ENCODE results near the gene CNTNAP5. TPM values are rescaled to one million over a fixed set of nuclear protein-coding genes. Genes with fewer than 3 reads are reported as not detected.

CNTNAP5 gene
- total RNA-seq, 2 experiments from 2014 or later: not detected

DNA sequence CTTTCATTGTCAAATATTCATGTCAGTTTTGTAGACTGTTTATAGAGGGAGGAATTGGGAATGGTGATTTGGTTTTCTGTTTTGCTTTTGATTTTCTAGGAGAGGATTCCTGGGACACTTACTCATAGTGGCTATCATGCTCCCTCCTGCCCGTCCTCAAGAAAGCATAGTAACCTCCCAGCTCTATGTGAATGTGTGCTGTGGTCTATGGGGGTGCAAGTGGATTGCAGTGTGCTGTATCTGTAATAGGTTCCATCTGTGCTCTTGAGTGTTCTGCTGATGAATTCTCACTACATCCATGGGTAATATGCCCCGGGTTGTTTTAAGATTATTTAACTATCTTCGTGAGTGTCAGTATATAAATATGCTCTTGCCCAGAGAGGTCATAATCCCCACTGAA is 811.3 kb downstream of the CNTNAP5 start:
- no peak for DNase-seq
- ChIA-PET CTCF (no interaction called here), POLR2A (no interaction called here)
- no peak overlapping the region for H3K4me3 Mint-ChIP-seq
- H3K9me3 Mint-ChIP-seq: no peaks in the 10 kb centered on the region
- H3K27ac Mint-ChIP-seq: no peak overlapping the region
- H3K27me3 Mint-ChIP-seq: no peaks in the 10 kb centered on the region
- no peaks in the 10 kb centered on the region for H3K4me1 Mint-ChIP-seq
- H3K36me3 Mint-ChIP-seq (ENCODE audit: low read depth): no peaks in the 10 kb centered on the region

DNA sequence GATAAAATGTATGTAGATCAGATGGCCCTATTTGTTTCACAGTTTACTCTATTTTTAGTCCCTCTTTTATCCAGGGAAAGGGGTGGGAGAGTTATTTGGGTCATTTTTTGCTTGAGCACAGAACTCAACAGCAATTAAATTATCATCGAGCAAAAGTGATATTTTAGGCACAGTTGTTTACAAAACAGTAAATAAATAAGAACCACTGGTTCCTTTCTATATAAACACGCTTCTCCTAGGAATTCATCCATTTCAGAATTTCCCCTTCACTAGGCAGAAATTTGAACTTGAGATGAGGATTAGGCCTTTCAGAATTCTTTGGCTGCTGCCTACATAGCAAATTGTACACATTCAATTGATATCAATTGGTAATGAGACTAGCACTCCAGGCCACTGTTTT is 812.4 kb downstream of the CNTNAP5 start:
- Mint-ChIP-seq H3K27me3 (no peaks in the 10 kb centered on the region), H3K36me3 (ENCODE audit: low read depth) (no peaks in the 10 kb centered on the region), H3K9me3 (peaks cover 3% of the 10 kb centered on the region), H3K4me3 (no peak overlapping the region), H3K4me1 (no peaks in the 10 kb centered on the region), H3K27ac (no peak overlapping the region)
- POLR2A ChIA-PET: no interaction called here
- CTCF ChIA-PET: no interaction called here
- DNase-seq: no peak

DNA sequence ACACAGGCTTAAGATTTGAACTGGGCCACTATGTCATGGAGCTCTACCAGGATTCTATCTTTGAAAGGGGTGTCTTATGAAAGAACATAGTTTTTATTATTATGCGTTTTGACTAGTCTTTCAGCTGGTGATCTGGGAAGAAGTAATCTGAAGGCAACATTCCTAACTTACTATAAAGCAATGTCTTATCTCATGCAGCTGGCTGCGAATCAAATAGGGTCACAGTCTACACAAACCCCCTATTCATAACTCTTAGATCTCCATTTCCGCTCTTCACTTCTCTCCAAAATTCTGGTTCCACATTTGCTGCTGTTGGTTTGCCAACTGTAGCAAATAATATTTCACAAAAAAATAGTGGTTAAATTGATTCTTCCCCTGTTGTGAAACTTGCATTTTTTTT is 813.3 kb downstream of the CNTNAP5 start:
- DNase-seq: no peak
- Mint-ChIP-seq H3K27me3 (no peaks in the 10 kb centered on the region), H3K36me3 (ENCODE audit: low read depth) (no peaks in the 10 kb centered on the region), H3K4me3 (no peak overlapping the region), H3K4me1 (no peaks in the 10 kb centered on the region), H3K9me3 (peaks cover 3% of the 10 kb centered on the region), H3K27ac (no peak overlapping the region)
- ChIA-PET POLR2A (no interaction called here), CTCF (no interaction called here)

GRCh38 chr2:124867247-124867646 is 842.2 kb downstream of the CNTNAP5 start:
- Mint-ChIP-seq H3K4me1 (no peaks in the 10 kb centered on the region), H3K36me3 (ENCODE audit: low read depth) (no peaks in the 10 kb centered on the region), H3K27me3 (no peaks in the 10 kb centered on the region), H3K4me3 (no peak overlapping the region), H3K9me3 (peaks cover 4% of the 10 kb centered on the region), H3K27ac (no peak overlapping the region)
- DNase-seq: no peak
- ChIA-PET CTCF (no interaction called here), POLR2A (no interaction called here)

GRCh38 chr2:124874219-124874618 is 849.1 kb downstream of the CNTNAP5 start:
- Mint-ChIP-seq H3K9me3 (peaks cover 2% of the 10 kb centered on the region), H3K36me3 (ENCODE audit: low read depth) (no peaks in the 10 kb centered on the region), H3K27ac (no peak overlapping the region), H3K4me1 (no peaks in the 10 kb centered on the region), H3K27me3 (no peaks in the 10 kb centered on the region), H3K4me3 (no peak overlapping the region)
- ChIA-PET CTCF (no interaction called here), POLR2A (no interaction called here)
- no peak for DNase-seq

DNA sequence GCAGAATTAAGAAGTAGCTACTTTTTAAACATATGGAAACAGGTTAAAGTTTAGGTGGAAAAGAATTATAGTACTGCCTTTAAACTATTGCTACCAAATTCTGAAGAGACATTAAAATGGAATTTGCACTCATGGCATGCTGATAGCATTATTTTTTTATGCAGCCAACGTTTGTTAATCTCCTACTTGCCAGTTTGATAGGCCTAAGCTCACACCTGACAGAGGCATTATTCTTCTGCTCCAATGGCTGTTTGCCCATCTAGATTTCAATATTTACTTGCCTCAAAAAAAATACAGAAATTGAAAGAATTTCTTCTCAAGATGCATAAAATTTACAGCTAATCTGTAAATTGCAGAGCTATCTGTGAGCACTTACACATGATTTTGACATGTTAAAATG is 849.6 kb downstream of the CNTNAP5 start:
- Mint-ChIP-seq H3K9me3 (peaks cover 4% of the 10 kb centered on the region), H3K4me1 (no peaks in the 10 kb centered on the region), H3K27me3 (no peaks in the 10 kb centered on the region), H3K36me3 (ENCODE audit: low read depth) (no peaks in the 10 kb centered on the region), H3K27ac (no peak overlapping the region), H3K4me3 (no peak overlapping the region)
- POLR2A ChIA-PET: no interaction called here
- CTCF ChIA-PET: no interaction called here
- DNase-seq: no peak

- DNase-seq: no peak
- ChIA-PET POLR2A (no interaction called here), CTCF (no interaction called here)
- Mint-ChIP-seq H3K36me3 (ENCODE audit: low read depth) (no peaks in the 10 kb centered on the region), H3K4me1 (no peaks in the 10 kb centered on the region), H3K9me3 (peaks cover 4% of the 10 kb centered on the region), H3K27ac (no peak overlapping the region), H3K4me3 (no peak overlapping the region), H3K27me3 (no peaks in the 10 kb centered on the region)
Observed at GRCh38 chr2:124875627-124876244, 850.6 kb downstream of the CNTNAP5 start.

- Mint-ChIP-seq H3K4me1 (no peaks in the 10 kb centered on the region), H3K9me3 (peaks cover 4% of the 10 kb centered on the region), H3K27ac (no peak overlapping the region), H3K4me3 (no peak overlapping the region), H3K36me3 (ENCODE audit: low read depth) (no peaks in the 10 kb centered on the region), H3K27me3 (no peaks in the 10 kb centered on the region)
- CTCF ChIA-PET: no interaction called here
- no peak for DNase-seq
- POLR2A ChIA-PET: no interaction called here
Observed at GRCh38 chr2:124877141-124877577, 852.1 kb downstream of the CNTNAP5 start.

GRCh38 chr2:124879640-124880039 is 854.6 kb downstream of the CNTNAP5 start:
- Mint-ChIP-seq H3K36me3 (ENCODE audit: low read depth) (no peaks in the 10 kb centered on the region), H3K4me1 (no peaks in the 10 kb centered on the region), H3K27ac (no peak overlapping the region), H3K9me3 (peaks cover 14% of the 10 kb centered on the region), H3K27me3 (no peaks in the 10 kb centered on the region), H3K4me3 (no peak overlapping the region)
- DNase-seq: no peak
- ChIA-PET CTCF (no interaction called here), POLR2A (no interaction called here)

DNA sequence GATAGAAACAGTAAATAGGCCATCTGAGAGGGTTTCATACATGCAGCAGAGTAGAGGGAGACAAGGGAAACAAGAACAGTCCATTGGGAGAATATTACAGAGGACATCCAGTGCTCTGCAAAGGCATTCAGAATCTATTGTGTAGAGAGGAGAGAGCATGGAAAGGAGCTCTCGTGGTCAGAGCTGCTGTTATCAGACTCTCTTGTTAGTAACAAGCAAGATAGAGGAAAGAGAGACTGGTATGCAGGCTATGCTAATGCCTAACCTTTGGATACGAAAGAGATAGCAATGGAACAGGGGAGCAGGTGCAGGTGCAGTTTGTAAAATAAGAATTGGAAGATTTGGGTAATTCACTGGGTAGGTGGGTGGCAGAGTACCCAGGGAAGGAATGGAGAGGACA is 855.9 kb downstream of the CNTNAP5 start:
- Mint-ChIP-seq H3K9me3 (peaks cover 16% of the 10 kb centered on the region), H3K27me3 (no peaks in the 10 kb centered on the region), H3K36me3 (ENCODE audit: low read depth) (no peaks in the 10 kb centered on the region), H3K4me1 (no peaks in the 10 kb centered on the region), H3K27ac (no peak overlapping the region), H3K4me3 (no peak overlapping the region)
- CTCF ChIA-PET: no interaction called here
- DNase-seq: no peak
- POLR2A ChIA-PET: no interaction called here

- no peaks in the 10 kb centered on the region for H3K36me3 Mint-ChIP-seq (ENCODE audit: low read depth)
- CTCF ChIA-PET: no interaction called here
- no peak overlapping the region for H3K4me3 Mint-ChIP-seq
- H3K4me1 Mint-ChIP-seq: no peaks in the 10 kb centered on the region
- DNase-seq: no peak
- POLR2A ChIA-PET: no interaction called here
- H3K27me3 Mint-ChIP-seq: no peaks in the 10 kb centered on the region
- peaks cover 16% of the 10 kb centered on the region for H3K9me3 Mint-ChIP-seq
- no peak overlapping the region for H3K27ac Mint-ChIP-seq
Observed at GRCh38 chr2:124882423-124882822, 857.3 kb downstream of the CNTNAP5 start.

DNA sequence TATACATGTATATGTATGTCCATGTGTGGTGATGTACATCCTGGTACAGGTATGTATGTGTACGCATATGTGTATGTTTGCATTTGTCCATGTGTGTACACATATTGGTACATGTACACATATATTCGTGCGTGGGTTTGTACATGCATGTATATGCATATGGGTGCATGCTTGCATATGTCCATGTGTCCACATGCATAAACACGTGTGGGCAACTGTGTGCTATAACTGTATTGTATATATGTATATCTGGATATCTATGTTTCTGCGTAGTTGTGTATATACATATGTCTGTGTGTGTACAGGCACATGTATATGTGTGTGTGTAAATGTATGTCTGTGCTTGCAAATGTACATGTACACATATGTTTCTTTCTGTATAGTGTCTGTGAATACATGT is 858.5 kb downstream of the CNTNAP5 start:
- no peaks in the 10 kb centered on the region for H3K36me3 Mint-ChIP-seq (ENCODE audit: low read depth)
- CTCF ChIA-PET: no interaction called here
- H3K27me3 Mint-ChIP-seq: no peaks in the 10 kb centered on the region
- peaks cover 16% of the 10 kb centered on the region for H3K9me3 Mint-ChIP-seq
- no peak overlapping the region for H3K4me3 Mint-ChIP-seq
- no peak overlapping the region for H3K27ac Mint-ChIP-seq
- no peak for DNase-seq
- no peaks in the 10 kb centered on the region for H3K4me1 Mint-ChIP-seq
- POLR2A ChIA-PET: no interaction called here

DNA sequence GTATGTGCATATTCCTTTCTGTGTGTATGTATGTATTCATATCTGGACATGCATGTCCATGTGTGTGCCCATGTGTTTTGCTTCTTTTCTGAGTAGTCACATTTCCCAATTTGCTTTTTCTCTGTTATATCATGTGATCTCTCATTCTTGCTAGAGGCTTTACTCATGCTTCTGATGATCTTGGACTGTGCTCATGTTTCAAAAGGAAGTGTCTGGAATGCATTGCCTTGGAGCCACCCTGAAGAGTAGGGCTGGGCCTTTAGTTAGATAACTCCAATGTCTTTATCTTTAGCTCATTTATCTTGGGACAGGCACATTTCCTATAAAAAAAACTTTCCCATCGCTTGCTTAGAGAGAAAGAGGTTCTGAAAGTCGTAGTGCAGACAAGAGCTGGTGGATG is 859.2 kb downstream of the CNTNAP5 start:
- no peaks in the 10 kb centered on the region for H3K27me3 Mint-ChIP-seq
- no peak overlapping the region for H3K4me3 Mint-ChIP-seq
- no peaks in the 10 kb centered on the region for H3K36me3 Mint-ChIP-seq (ENCODE audit: low read depth)
- H3K9me3 Mint-ChIP-seq: peaks cover 12% of the 10 kb centered on the region
- CTCF ChIA-PET: no interaction called here
- POLR2A ChIA-PET: no interaction called here
- DNase-seq: no peak
- H3K4me1 Mint-ChIP-seq: no peaks in the 10 kb centered on the region
- H3K27ac Mint-ChIP-seq: no peak overlapping the region

GRCh38 chr2:124886216-124886615 is 861.1 kb downstream of the CNTNAP5 start:
- no peak overlapping the region for H3K27ac Mint-ChIP-seq
- ChIA-PET CTCF (no interaction called here), POLR2A (no interaction called here)
- DNase-seq: no peak
- H3K36me3 Mint-ChIP-seq (ENCODE audit: low read depth): no peaks in the 10 kb centered on the region
- H3K4me3 Mint-ChIP-seq: no peak overlapping the region
- no peaks in the 10 kb centered on the region for H3K27me3 Mint-ChIP-seq
- H3K4me1 Mint-ChIP-seq: no peaks in the 10 kb centered on the region
- H3K9me3 Mint-ChIP-seq: peaks cover 12% of the 10 kb centered on the region

DNA sequence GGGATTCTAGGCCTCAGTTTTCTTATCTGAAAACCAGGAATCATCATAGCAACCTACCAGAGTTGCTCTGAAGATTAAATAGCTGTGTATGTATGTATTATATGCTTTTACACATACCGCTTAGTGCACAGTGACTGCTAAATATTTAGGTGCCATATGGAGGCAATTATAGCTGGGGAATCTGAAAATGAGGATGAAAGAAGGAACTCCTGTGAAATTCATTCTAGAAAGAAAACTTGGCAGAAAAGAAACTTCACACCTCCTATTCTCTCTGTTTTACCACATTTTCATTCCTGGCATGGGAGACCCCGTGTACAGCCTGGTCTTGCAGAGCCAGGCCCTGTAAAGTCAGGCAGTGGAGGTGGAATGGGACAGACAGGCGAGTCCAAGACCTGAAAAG is 862.4 kb downstream of the CNTNAP5 start:
- POLR2A ChIA-PET: no interaction called here
- no peak for DNase-seq
- Mint-ChIP-seq H3K27ac (no peak overlapping the region), H3K27me3 (no peaks in the 10 kb centered on the region), H3K9me3 (peaks cover 12% of the 10 kb centered on the region), H3K36me3 (ENCODE audit: low read depth) (no peaks in the 10 kb centered on the region), H3K4me3 (no peak overlapping the region), H3K4me1 (no peaks in the 10 kb centered on the region)
- CTCF ChIA-PET: no interaction called here

All from activated CD4-positive, alpha-beta memory T cell treated with anti-CD3 and anti-CD28 coated beads, Interleukin-2, amount 10 ng/mL, durations not matched to agents 7 days and 5 days (primary cell).